ENCODE data around the gene OGFRL1. TPM values are rescaled to one million over a fixed set of nuclear protein-coding genes. Genes with fewer than 3 reads are reported as not detected.
A peak's percentile ranks its signal among the peaks of the same experiment; 100 is the strongest.

The OGFRL1 gene
- total and polyA plus RNA-seq, 2 of the 4 experiments (the other 2 are of a cell fraction): 5.4 to 5.7 TPM

- no peak for TF ChIP-seq CHD1 (IDR thresholded peaks at IDR 0.05; ENCODE audit: low read depth, low read length)
These were observed 39.6 kb upstream of the OGFRL1 start (continued) for GRCh38 chr6:71248878-71249544.

GRCh38 chr6:71250099-71250602 lies 38.5 kb upstream of the OGFRL1 start:
- Histone ChIP-seq H3K4me3 (ENCODE audit: insufficient read depth, low read depth, low read length) (no peak overlapping the region), H3K36me3 (ENCODE audit: control insufficient read depth, insufficient read depth, low read length) (no peaks in the 10 kb centered on the region), H3K27ac (ENCODE audit: insufficient read depth, low read length) (peak overlapping the region; percentile 73; the same call in 1 of the 2 replicates), H3K9ac (ENCODE audit: low read depth, low read length) (no peak overlapping the region; the same call in 1 of the 2 replicates), H3K56ac (ENCODE audit: extremely low read depth, insufficient read depth, low read length) (peak overlapping the region; percentile 67), H3K4me1 (ENCODE audit: control insufficient read depth, insufficient read depth, low read length) (peaks cover 10% of the 10 kb centered on the region), H3K9me1 (ENCODE audit: insufficient read depth, low read length) (peaks cover 2% of the 10 kb centered on the region; the same call in 1 of the 2 replicates), H4K5ac (ENCODE audit: low read depth, low read length) (peak overlapping the region; percentile 57; the same call in 1 of the 2 replicates), H2AK5ac (ENCODE audit: low read depth, low read length) (no peak overlapping the region), H2BK120ac (ENCODE audit: low read depth, low read length) (peak overlapping the region; percentile 58; the same call in 1 of the 2 replicates), H3K23ac (ENCODE audit: low read depth, low read length) (no peak overlapping the region; the same call in 1 of the 2 replicates), H2BK20ac (ENCODE audit: low read depth, low read length) (no peak overlapping the region), H4K91ac (ENCODE audit: insufficient read depth, low read depth, low read length) (no peak overlapping the region; the same call in 1 of the 2 replicates), H2AFZ (replicated peaks; ENCODE audit: low read length, poor library complexity) (no peak overlapping the region), H2AK9ac (replicated peaks; ENCODE audit: low read depth, low read length, poor library complexity) (no peak overlapping the region), H4K8ac (ENCODE audit: low read depth in 2 of 2, low read length in 2 of 2) (peak overlapping the region; percentile 51 to 76), H2BK15ac (ENCODE audit: low read depth, low read length) (peak overlapping the region; percentile 84; the same call in 2 of the 3 replicates), H3K4me2 (ENCODE audit: low read depth, low read length) (peak overlapping the region; percentile 80; the same call in 1 of the 2 replicates), H3K79me1 (ENCODE audit: low read depth in 1 of 2, low read length in 2 of 2) (no peaks in the 10 kb centered on the region), H3K9me3 (ENCODE audit: control insufficient read depth, insufficient read depth, low read length) (0 out of 2 replicates have a peak, but pooled peaks cover 2% of the 10 kb centered on the region), H2BK5ac (ENCODE audit: low read depth, low read length, poor library complexity, severe bottlenecking) (peak overlapping the region; percentile 90), H3K27me3 (ENCODE audit: control insufficient read depth, insufficient read depth, low read length) (no peaks in the 10 kb centered on the region), H4K20me1 (ENCODE audit: insufficient read depth, low read length) (no peaks in the 10 kb centered on the region), H3K14ac (replicated peaks; ENCODE audit: low read depth, low read length) (no peak overlapping the region), H3K18ac (ENCODE audit: low read depth, low read length) (peak overlapping the region; percentile 66), H3K4ac (ENCODE audit: low read depth, low read length) (peak overlapping the region; percentile 49; the same call in 1 of the 2 replicates)
- intact Hi-C loops (cut with micrococcal nuclease) (no loop called here), dilution Hi-C loops (cut with HindIII; ENCODE audit: low sequenced_read_pairs, unreplicated experiment) (no loop called here), in situ Hi-C loops (cut with MboI; ENCODE audit: low sequenced_read_pairs) (no loop called here)
- WGBS, 2 experiments (ENCODE audit: extremely low coverage in 2 of 2, insufficient read length in 1 of 2): no CpG with 5 or more reads among the region's 3 CpGs
- ChIA-PET CTCF (interaction anchor here (1.4 kb wide), 1 partner anchor 92 kb away, joined by 3 read pairs; no protein-coding TSS in a partner anchor), POLR2A (ENCODE audit: unreplicated experiment) (interaction anchor here (1.2 kb wide), 1 partner anchor 38 kb away, joined by 6 read pairs; the partner anchor contains the start of gene OGFRL1)
- ATAC-seq (ENCODE audit: low read depth): peak; percentile 64
- no TSS peak for BruUV-seq (replicated peaks)
- TF ChIP-seq NFE2L2 (IDR thresholded peaks at IDR 0.05; ENCODE audit: low read depth, low read length) (no peak), MAFK (IDR thresholded peaks at IDR 0.05; ENCODE audit: low read depth, low read length) (no peak), RFX5 (IDR thresholded peaks at IDR 0.05; ENCODE audit: low read depth, low read length) (no peak), BHLHE40 (IDR thresholded peaks at IDR 0.05; ENCODE audit: low read depth, low read length) (no peak), MAZ (IDR thresholded peaks at IDR 0.05; ENCODE audit: borderline replicate concordance, low read depth, low read length) (no peak), MXI1 (IDR thresholded peaks at IDR 0.05; ENCODE audit: borderline replicate concordance, low read depth, low read length) (no peak), CEBPB (IDR thresholded peaks at IDR 0.05; ENCODE audit: low read depth, low read length) (peak; percentile 56), FOS (IDR thresholded peaks at IDR 0.05; ENCODE audit: low read depth, low read length) (no peak), RCOR1 (IDR thresholded peaks at IDR 0.05; ENCODE audit: insufficient replicate concordance, low read length) (no peak)
- DNase-seq: peak; percentile 87
